AG08395 (cell line): ENCODE data around the gene TACC2.
A peak's percentile ranks its signal among the peaks of the same experiment; 100 is the strongest.

Experiments
- DNase-seq: peaks from one replicate; pipeline ENCODE4 v3.0.0; 2012; ENCODE audit warnings: mixed read lengths, low spot score

TACC2 gene

DNA sequence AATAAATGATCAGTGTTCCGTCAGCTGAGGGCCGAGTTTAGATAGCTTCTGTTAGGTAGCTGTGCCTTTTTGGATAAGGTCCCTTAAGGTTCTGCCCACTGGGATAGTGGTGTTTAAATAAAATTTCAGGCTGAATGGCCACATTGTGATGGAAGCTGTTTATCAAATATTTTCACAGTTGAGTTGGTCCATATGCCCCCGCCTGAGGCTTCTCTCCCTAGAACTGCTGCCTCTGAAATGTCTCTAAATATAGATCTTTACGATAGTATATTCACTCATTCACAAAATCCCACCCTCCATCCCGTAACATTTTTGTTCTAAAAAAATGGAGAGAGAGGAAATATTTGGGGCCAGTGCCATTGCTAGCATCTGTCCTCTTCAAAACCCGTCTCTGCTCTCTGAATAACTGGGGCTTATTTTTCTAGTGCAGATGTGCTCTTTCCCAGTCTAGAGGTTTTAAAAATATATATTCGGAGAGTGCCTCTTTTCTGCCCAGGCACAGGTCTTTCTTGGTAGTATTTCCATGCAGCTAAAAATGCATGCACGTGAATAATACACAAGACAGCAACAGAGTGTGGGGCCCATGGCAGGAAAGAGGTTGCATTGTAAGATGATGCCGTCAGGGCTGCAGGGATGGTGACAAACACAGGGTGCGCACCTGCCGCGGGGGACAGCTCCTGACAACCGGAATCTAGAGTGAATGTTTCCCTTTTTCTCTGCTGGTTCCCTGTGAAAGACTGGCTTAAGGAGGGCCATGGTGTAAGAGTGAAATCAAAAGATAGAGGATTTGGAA lies 176.7 kb downstream of the TACC2 start:
- no peak for DNase-seq

DNA sequence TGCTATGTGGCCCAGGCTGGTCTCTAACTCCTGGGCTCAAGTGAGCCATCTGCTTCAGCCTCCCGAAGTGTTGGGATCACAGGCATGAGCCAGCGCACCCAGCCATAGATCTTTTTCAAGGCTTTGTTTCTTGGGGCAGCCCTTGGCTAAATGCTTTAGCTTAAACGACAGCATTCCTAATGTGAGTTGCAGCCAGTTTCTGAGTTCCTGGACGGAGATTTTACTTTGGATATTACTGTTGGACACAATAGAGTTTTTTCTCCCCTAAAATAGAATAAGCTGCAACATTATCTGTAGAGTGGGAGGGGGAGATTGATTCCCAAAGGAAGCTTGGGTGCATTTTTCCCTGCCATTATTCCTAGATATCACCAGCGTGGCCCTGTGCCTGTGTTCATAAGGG lies 179.1 kb downstream of the TACC2 start:
- DNase-seq = no peak

DNA sequence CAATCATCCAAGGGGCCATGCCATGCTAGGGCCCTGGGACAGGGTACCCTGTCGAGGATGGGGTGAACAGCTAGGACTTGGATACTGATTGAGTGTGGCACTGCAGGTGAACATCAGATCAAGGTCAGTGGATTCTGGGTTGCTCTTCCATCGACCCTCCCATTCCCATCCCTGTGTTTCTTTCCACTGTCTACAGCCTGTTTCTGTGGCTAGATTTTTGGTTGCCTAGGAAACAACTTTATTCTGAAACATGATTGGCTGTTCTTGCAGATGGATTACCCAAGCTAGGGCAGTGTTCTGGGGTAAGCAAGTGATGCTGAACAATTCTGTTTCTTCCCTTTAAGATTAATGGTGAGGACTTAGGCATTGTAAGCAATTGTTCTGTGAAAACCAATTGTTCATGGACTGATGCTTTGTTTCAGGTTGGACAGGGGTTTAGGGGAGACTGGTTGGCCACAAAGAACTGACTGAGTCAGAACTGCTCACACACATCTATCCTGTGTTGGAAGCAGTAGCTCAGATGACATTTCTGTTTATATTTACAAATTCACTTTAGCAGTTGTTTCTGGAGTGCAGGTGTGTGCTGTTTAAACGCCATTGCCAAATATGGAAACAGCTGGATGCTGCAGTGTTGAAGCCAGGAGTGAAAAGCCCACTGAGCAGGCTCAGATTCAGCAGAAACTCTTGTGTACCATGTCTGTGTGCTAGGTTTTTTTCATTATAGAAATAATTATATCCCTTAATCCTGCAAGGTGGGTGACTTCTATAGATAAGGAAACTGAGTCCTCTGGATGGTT lies 179.8 kb downstream of the TACC2 start:
- no peak for DNase-seq

DNA sequence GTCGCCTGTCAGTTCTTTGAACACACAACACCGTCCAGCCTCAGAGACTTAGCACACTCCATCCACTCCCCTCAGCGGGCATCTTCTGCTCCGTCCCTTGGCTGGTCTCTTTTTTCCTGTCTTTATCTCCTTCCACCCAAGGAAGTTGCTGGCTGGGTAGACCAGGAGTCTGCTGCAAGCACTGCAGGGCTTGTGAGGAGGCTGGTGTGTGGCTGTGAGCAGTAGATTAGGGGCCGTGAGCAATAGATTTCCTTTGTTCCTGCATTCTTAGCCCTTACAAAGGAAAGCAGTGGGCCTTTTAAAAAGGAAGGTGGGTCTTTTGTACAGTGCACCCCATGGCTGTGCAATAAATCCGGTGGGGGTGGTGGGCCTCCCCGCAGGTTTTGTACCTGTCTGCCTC lies 181.8 kb downstream of the TACC2 start:
- DNase-seq = no peak

DNA sequence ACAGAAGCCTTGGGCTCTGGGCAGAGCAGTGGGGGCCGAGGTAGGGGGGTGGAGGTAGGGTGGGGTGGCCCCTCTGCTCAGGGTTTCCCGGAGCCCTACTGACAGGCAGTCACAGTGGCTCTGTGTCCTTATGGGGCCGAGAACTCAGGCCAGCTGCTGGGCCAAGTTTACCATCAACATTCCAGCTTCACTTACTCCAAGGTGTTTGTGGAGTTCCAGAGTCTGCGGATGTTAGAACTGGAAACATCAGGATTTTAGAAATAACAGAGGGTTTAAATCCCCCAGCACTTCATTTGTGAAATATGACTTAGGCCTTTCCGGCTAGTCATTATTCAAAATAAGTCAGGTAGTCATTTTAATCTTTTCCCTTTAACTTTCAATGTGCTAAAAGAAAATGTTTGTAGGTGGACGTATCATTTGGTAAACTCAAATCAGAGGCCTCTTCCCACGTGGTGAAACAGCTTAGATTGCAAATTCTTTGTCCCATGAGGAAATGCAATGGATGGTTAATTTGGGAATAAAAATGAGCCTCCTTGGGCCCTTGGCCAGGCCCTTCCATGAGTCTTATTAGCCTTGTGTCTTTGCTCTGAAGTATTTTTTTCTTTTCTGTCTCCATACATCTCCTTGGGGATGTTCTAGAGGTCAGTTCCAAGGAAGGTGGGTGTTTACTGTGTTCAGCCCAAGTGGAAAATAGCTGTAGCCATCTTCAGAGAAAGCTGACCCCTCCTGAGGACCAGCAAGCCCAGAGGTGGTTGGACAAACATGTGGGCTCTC lies 182.5 kb downstream of the TACC2 start:
- no peak for DNase-seq

DNA sequence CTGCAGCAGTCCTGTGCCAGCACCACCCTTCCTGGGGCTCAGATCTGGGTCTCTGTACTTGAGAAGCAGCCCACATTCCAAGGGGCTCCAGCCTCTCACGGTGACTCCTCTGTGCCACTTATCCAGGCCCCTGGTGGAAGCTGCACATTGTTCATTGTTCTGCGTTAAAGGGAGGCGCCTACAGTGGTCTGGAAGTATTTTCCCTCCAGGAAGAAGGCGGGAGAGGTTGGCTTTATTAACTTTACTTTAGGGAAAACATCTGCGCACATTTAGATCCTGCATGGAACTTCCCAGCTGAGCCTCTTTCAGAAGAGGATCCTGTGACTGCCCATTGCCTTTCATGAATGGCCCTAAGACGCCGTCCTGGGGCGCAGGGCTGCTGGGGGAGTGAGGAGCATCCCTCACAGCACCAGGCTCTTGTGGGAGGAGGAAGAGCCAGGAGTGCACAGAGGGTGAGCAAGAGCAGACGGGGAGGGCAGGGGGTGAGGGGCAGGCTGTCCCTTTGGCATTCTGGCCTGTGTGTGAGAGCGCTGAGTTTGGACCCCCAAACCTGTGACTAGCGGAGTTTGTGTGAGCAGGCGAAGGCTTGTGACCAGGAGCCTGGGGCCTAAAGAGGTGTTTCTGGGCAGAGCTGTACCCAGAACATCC lies 183.5 kb downstream of the TACC2 start:
- no peak for DNase-seq

DNA sequence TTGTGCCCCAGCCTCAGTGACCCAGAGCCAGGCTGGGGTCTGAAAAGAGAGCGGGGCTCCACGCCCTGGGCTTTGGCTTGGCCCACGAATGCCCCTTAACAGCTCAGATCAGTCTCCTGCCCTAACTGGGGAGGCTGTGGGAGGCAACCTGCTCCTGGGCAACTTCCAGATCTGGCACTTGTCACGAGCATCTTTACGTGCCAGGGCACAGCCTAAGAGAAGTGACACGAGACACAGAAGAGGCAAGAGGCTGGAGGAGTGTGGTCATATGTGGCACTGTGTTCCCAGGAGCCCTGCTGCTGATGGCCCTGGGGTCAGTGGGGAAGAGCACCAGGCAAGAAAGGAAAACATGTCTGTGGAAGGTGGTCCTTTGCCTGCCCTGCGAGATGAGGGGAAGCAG lies 184.4 kb downstream of the TACC2 start:
- DNase-seq = no peak

DNA sequence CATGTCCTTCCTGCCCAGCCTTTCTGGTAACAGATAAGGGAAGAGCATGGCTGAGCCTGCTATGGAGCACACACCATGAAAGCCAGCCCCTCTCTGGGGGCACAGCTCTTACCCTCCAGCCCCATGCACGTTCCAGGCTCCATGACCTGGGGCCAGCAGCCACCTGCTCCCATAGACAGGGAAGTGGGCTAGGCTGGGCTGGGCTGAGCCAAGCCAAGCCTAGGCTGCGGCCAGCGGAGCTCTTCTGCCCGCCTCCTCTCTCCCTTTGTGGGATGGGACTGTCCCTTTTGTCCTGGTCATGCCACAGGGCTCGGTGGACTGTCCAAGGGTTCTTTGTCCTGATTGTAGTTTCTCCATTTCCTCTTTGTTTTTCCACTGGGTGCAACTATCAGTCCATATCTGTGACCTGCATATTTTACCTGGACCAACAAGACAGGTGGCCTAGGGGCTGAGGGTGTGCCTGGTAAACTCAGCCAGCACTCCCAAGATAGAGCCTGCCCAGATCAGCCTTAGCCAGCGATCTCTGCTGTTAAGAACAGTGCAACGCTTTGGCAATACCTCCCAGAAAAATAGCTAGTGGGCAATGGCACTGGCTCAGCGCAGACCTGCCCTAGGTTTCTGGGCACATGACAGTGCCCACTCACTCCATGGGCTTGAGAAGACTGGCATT lies 184.9 kb downstream of the TACC2 start:
- no peak for DNase-seq

DNA sequence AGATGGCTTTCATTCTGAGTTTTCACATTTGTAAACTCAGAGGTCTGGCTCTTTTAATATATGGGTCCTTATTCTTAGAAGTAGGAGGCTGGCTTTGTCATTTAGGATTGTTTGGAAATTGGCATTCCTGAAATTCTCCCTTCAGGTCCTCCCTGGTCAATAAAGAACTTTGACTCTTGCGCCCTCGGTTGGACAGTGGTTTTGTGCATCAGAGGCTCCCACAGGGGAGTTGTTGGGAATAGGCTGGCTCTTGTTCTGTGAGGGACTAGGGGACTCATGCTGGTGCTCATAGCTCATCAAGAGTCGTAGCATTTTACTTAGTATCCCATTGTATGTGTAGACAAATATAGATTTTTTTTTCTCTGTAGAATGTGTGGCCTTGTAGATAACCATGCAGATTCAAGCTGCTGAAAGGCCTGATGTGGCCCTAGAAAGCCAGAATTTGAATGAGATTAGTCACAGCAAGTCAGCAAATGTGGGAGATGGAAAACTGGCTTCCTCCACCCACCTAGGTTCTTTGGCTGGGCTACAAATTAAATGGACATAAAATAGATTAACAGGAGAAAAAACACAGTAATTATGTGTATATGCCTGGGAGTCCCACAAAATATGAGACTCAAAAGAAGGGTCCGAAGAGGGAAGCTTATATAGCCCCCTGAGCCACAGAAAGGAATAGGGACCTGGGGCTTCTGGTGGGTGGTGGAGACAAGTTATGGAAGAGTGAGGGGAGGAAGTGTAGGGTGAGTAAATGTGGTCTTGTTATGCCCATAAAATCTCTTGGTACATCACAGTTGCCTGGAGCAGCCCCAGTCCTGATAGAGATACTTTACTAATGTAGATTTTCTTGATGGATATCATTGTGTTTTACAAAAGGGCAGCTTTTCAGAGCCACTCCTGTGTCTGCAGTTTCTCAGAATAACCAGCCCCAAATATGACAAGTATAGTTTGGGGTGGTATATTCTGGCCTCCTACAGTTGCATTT lies 187.6 kb downstream of the TACC2 start:
- DNase-seq = no peak

DNA sequence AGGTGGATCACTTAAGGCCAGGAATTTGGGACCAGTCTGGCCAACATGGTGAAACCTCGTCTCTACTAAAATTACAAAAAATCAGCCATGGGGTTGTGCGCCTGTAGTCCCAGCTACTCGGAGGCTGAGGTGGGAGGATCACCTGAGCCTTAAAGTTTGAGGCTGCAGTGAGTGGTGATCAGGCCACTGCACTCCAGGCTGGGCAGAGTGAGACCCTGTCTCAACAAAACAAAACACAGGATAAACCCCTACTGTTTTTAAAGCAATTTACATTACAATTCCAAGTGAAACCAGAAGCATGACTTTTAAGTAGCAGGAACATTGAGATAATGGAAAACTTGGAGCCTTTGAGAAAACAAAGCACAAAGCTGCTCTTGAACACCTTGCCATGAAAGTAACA lies 189.7 kb downstream of the TACC2 start:
- no peak for DNase-seq

DNA sequence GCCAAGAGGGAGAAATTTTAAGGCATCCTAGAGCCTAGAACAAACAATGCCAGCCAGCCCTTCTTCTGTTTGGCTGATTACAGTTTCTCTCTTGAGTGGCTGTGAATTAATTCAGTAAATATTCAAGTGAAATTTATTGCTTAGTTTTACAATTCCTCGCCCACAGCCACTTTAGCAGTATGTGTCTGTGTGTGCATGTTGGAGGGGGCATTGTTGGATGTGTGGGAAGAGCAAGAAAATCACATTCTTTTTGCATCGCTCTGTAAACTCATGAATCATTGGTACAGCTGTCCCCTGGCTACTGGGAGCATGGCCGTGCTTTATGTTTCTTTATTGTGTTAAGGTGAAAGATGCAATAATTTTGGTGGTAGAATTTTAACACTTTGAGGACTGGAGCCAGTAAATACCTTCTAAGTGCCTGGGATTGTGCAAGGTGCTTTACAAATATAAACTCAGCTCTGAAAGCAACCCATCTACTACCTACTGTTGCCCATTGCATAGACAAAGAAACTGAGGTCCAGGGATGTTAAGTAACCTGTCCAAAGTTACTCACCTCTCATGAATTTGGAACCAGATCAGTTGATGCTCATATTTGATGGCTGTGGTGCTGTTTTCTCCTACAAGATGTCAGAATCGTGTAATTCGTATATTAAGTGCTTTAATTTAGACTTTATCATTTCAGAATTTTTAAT lies 192.2 kb downstream of the TACC2 start:
- DNase-seq = peak; percentile 29

DNA sequence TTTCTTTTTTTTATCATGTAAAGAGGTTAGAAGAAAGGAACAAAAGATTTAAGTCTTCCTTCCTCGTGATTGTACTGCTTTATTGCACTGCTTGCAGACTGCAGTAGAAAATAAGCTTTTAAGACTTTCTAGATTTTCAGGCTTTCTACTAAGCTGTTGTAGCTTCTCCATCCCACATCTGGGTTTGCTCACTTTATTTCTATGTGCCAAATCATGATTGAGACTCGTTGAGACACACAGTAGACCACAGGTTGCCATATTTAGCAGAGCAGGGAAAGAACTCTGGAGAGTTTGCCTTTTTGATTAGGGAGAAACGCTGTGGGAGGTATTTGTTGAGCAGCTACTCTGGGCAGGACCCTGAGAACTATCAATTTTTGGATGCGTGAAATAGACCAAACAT lies 192.9 kb downstream of the TACC2 start:
- peak; percentile 47 for DNase-seq

DNA sequence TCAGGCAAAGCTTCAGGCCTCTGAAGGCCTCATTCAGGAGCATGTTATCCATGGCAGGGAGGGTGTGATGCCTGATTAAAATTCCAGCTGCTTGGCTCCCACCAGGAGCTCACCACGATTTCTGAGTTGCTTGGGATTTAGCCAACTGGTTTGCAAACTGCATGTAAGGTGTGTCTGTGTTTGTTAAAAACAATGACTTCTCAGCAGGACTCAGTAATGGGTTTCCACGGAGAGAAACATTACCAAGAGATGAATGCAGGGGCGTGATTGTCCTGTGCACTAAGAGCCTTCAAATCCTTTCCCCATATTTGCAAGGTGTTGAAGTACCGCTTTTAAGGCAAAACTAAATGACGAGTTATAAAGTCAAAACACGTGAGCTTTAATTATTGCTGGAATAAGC lies 193.3 kb downstream of the TACC2 start:
- DNase-seq = no peak

DNA sequence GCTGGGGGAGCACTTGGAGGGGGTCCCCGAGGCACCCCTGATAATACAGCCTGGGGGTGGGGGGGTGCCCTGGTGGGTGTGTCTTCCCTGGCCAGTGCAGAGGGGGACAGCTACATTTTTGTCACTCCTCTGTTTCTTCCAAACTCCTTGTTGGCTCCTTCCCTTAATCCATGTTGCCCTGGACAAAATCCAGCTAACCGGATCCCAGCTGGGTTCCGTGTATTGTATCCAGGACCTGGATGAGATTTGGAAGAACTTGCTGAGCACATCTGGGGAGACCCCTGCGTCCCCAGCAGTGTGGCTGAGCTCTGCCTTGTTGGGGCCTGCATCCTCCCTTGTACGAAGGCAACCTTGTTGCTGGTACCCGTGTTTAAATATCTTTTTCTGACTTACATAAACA lies 195.3 kb downstream of the TACC2 start:
- DNase-seq = no peak

DNA sequence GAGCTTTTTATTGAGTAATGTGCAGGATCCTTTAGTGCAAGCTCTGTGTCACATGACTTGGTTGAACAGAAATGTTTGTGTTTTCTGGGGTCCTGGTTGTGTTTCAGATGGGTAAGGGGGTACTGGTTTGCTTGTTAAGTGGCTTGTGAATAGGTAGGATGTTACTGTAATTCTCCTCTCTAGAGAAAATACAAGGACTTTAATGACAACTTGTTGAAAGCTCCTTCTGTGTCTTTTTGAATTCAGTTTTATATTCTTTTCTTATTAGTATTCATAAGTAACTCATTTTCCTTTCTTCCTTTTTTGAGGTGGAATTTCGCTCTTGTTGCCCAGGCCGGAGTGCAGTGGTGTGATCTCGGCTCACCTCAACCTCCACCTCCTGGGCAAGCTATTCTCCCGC lies 196.7 kb downstream of the TACC2 start:
- DNase-seq = no peak

DNA sequence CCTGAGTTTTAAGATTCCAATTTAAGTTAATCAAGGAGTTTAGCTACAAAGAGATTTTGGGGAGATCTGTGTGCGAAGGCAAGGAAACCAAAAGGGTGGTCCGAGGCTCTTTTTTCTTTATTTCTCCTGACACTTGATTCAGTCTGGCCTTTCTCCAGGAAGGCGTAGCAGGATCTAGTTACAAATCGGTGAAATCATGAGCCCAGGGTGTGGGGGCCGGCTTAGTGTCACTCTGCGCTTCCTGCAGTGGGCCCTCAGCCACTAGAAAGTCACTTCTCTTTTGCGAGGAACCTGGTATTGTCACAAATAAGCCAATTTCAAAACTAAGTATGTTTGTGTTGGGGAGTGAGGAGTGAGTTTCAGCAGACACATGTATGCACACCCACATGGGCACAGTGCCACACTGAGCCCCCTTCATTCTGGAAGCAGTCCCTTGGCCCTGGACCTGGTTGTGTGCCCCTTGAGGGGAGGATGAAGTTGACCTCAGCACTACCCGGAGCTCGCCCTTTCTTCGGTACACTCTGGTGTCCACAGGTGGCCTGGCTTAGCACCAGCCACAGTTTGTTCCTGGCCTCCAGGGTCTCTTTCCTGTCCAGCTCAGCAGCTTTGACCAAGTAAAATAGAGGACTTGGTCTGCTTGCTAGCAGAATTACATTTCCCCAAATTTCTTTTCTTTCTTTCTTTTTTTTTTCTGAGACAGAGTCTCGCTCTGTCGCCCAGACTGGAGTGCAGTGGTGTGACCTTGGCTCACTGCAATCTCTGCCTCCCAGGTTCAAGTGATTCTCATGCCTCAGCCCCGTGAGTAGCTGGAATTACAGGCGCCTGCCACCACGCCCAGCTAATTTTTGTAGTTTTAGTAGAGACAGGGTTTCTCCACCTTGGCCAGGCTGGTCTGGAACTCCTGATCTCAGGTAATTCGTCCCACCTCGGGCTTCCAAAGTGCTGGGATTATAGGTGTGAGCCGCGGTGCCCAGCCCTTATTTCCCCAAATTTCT lies 198.2 kb downstream of the TACC2 start:
- no peak for DNase-seq

DNA sequence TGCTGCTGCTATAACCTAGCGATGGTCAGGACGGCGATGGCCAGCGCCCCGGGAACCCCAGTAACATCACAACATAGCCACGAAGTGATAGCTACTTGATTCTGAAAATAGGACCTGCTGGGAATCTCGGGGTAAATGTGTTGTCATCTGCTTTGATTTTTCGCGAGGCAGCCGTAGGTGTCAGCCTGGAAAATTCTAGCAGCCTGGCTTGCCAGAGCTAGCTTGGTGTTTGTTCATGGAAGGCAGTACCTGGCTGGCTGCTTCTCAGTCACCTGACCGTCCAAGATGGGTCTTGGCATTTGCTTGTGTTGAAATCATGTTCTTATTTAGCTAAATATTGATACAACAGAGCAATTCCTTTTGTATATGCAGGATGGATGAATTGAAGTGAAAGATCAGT lies 199.7 kb downstream of the TACC2 start:
- no peak for DNase-seq

DNA sequence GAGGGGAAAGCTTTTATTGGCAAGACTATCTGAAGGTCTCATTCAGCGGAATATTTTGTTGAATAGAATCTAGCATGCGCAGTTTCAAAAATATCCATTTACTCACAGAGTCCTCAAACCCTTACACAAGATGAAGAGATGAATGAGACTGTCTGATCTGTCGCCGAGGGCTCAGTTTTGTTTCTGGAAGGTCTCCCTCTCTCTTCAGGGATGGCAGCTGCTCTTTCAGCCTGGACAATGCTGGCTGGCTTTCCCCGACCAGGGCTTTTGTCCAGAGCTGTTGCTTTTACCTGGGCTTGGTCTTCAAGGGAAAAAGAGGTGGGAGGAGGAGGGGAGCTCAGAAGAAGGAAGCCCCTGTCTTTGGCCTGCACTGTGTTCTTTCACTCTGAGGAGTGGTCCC lies 200.2 kb downstream of the TACC2 start:
- no peak for DNase-seq
